Lower leg skin (tissue), 3 donors: ENCODE results near the gene KRTAP10-7.

ENCODE experiments used
- CTCF ChIP-seq, 3 donors: fragments of 450-650 bp; IDR thresholded peaks; one replicate each; pipeline ENCODE4 v1.5.1; 2016; ENCODE audit warnings: antibody characterized with exemption in 3 of 3, mild to moderate bottlenecking in 3 of 3, moderate library complexity in 2 of 3
- POLR2A ChIP-seq, 2 donors: fragments of 450-650 bp; IDR thresholded peaks; one replicate each; pipeline ENCODE4 v1.6.1; 2016 to 2017; ENCODE audit warnings: antibody characterized with exemption in 2 of 2, mild to moderate bottlenecking in 1 of 2, moderate library complexity in 1 of 2

DNA sequence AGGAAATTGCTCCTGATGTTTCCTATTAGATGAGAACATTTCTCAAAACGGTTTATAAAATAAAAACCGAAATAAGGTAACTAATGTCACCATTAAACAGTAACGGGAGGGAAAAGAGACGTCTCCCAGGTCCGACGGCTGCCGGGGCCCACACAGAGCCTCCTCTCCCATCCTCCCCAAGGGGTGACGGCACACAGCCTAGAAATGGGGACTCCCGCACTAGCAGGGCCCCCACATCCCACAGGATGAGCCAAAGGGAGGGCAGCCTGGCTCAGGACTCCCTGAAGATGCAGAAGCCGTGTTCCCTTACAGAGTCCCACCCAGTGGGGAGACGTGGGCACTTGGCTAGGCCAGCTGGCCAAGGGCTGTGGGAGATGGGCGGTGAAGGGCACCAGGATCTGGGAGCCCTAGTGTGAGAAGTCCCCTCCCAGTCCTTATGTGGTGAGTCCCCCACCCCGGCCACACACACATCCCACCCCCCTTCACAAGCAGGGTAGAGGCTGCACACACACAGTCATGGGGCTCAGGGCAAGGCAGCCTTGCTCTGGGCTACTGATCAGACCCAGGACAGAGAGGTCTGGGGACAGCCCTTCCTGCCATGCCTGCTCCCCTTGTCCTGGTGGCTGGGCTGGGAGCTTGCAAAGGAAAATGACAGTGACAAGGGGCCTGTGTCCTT is 45.1 kb upstream of the KRTAP10-7 start:
- no peak for TF ChIP-seq CTCF (IDR thresholded peaks at IDR 0.05)
- no peak for TF ChIP-seq POLR2A (IDR thresholded peaks at IDR 0.05)
